ENCODE data around the gene SHOC1.

GRCh38 chr9:111825468-111826145 is 30.9 kb upstream of the SHOC1 start:
- TF ChIP-seq, protein P1, sequence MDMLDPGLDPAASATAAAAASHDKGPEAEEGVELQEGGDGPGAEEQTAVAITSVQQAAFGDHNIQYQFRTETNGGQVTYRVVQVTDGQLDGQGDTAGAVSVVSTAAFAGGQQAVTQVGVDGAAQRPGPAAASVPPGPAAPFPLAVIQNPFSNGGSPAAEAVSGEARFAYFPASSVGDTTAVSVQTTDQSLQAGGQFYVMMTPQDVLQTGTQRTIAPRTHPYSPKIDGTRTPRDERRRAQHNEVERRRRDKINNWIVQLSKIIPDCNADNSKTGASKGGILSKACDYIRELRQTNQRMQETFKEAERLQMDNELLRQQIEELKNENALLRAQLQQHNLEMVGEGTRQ (IDR thresholded peaks at IDR 0.05; ENCODE audit: low read depth, low read length): no peak
- TF ChIP-seq BHLHE40 (IDR thresholded peaks at IDR 0.05; ENCODE audit: low read depth, low read length) (no peak), RFX5 (IDR thresholded peaks at IDR 0.05; ENCODE audit: low read depth, low read length) (no peak), POLR2A (IDR thresholded peaks at IDR 0.05; ENCODE audit: low read depth, low read length) (no peak), SMC3 (IDR thresholded peaks at IDR 0.05; ENCODE audit: low read depth, low read length) (no peak), MAFK (IDR thresholded peaks at IDR 0.05; ENCODE audit: low read depth, low read length) (no peak; the same call in 1 of the 2 replicates), CEBPB (IDR thresholded peaks at IDR 0.05; ENCODE audit: low read depth, low read length) (no peak), RAD21 (IDR thresholded peaks at IDR 0.05; ENCODE audit: low read length) (no peak), MXI1 (IDR thresholded peaks at IDR 0.05; ENCODE audit: borderline replicate concordance, low read depth, low read length) (no peak)
- TF ChIP-seq, protein P2, sequence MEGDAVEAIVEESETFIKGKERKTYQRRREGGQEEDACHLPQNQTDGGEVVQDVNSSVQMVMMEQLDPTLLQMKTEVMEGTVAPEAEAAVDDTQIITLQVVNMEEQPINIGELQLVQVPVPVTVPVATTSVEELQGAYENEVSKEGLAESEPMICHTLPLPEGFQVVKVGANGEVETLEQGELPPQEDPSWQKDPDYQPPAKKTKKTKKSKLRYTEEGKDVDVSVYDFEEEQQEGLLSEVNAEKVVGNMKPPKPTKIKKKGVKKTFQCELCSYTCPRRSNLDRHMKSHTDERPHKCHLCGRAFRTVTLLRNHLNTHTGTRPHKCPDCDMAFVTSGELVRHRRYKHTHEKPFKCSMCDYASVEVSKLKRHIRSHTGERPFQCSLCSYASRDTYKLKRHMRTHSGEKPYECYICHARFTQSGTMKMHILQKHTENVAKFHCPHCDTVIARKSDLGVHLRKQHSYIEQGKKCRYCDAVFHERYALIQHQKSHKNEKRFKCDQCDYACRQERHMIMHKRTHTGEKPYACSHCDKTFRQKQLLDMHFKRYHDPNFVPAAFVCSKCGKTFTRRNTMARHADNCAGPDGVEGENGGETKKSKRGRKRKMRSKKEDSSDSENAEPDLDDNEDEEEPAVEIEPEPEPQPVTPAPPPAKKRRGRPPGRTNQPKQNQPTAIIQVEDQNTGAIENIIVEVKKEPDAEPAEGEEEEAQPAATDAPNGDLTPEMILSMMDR (conservative IDR thresholded peaks at IDR 0.05; ENCODE audit: low read depth, low read length): no peak

Measured in IMR-90 (cell line).